ENCODE results near the gene XPO1. TPM values are rescaled to one million over a fixed set of nuclear protein-coding genes. Genes with fewer than 3 reads are reported as not detected.
A peak's percentile ranks its signal among the peaks of the same experiment; 100 is the strongest.
"Not testable (repeated sequence)": the region's sequence is repeated elsewhere in the genome, so short reads cannot be mapped to it uniquely, and the experiment has no call there.

Gene XPO1
- total RNA-seq, 4 donors from 2014 or later: 49.9 to 70.3 (median 62.2) TPM

DNA sequence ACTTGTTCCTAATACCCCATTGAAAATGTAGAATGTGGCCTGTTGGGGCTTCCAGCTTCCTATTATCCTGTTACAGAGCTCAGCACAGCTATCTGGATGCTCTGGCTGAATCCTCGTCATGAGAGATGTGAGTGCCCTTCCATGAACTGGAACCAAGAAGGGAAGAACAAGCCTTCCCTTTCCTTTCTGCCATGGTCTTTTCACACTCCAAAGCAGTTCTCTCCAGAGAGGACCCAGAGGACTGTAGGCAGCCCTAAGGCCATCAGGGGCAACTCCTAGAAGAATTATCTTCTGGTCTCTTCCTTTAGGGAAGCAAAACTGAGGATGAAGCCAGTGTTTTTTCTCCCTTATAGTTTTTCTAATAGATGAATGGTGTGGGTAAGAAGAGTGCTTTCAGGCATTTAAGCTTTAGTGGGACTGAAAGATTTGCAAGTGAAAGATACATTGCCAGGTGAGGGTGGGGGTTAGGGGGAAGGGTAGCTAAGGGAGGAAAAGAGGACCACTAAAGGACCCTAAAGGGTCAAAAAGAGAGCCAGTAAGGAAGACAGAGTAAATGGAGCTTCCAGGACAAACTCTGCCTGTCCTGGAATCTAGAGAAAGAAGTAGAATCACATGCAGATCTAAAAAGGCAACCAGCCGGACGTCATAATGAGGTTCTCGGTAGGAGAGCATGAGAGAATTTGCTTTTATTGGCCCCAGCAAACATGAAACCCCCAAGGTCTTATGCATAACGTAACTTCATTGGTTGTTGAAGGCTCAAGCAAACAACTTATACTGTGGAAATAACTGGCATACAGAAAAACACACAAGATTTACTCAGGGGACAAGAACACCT is 12.4 kb upstream of the XPO1 start:
- DNase-seq (ENCODE audit: low spot score in 2 of 2): no peak
- intact Hi-C loops (cut with DNase I; ENCODE audit: low total_unique reads): loop anchor here (5.0 kb wide), 1 partner anchor 187 kb away; no protein-coding TSS in a partner anchor
- 77 to 81% methylated on average over 5 of the region's 5 CpGs for WGBS, 2 donors
- no peak overlapping the region for H3K4me3 ChIP-seq (ENCODE audit: low read depth, poor library complexity, severe bottlenecking)
- TF ChIP-seq POLR2A (IDR thresholded peaks at IDR 0.05): no peak
- TF ChIP-seq CTCF (IDR thresholded peaks at IDR 0.05): no peak

- intact Hi-C loops (cut with DNase I; ENCODE audit: low total_unique reads): no loop called here
- WGBS, 2 donors: 82 to 84% methylated on average over 2 of the region's 2 CpGs
Observed at GRCh38 chr2:61549546-61549945, 11.4 kb upstream of the XPO1 start.

GRCh38 chr2:61543062-61543461 is 4.9 kb upstream of the XPO1 start:
- intact Hi-C loops (cut with DNase I; ENCODE audit: low total_unique reads): no loop called here
- DNase-seq (ENCODE audit: low spot score in 2 of 2): no peak
- WGBS, 2 donors: 90 to 91% methylated on average over 2 of the region's 2 CpGs
- no peak for TF ChIP-seq CTCF (IDR thresholded peaks at IDR 0.05)
- TF ChIP-seq POLR2A (IDR thresholded peaks at IDR 0.05): no peak
- no peak overlapping the region for H3K4me3 ChIP-seq (ENCODE audit: low read depth, poor library complexity, severe bottlenecking)

More at GRCh38 chr2:61549546-61549945, 11.4 kb upstream of the XPO1 start:
- H3K4me3 ChIP-seq (ENCODE audit: low read depth, poor library complexity, severe bottlenecking): no peak overlapping the region
- DNase-seq (ENCODE audit: low spot score in 2 of 2): no peak
- TF ChIP-seq CTCF (IDR thresholded peaks at IDR 0.05): no peak
- TF ChIP-seq POLR2A (IDR thresholded peaks at IDR 0.05): no peak

GRCh38 chr2:61540167-61540566 is 2.0 kb upstream of the XPO1 start:
- intact Hi-C loops (cut with DNase I; ENCODE audit: low total_unique reads); H3K4me3 ChIP-seq (ENCODE audit: low read depth, poor library complexity, severe bottlenecking); DNase-seq (ENCODE audit: low spot score in 2 of 2): not testable (repeated sequence)
- 96 to 97% methylated on average over 10 of the region's 10 CpGs for WGBS, 2 donors

DNA sequence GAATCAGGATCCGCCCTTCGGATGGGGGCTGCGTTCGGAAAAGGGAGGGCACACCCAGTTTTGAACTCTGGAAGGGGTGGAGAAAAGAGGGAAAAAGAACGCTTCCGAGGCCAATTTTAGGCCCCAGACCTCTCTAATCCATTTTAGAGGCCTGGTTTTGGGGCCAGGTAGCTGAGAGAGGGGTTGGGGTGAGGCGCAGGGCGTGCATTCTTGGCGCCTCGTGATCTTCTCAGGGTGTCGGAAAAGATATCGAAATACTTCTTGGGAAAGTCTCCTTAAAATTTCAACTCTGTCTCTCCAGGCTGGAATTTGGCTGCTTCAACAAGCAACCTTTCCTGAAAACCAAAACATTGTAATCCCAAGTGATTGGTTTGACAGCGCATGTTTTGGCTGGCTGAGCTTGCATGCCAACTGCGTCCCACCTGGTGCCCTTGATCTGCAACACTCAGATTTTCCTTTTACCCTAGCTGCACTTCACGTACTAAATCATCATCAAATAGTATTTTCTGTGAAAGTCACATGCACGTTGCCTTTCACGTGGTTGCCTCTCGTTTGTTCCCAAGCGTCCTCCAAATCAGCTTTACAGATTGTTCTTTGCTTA is 864 bp upstream of the XPO1 start:
- DNase-seq (ENCODE audit: low spot score in 2 of 2): peak in 1 of 2 donors; percentile 32
- intact Hi-C loops (cut with DNase I; ENCODE audit: low total_unique reads): no loop called here
- 2% methylated on average over 19 of the region's 19 CpGs for WGBS, 2 donors
- peak overlapping the region; percentile 23 for H3K4me3 ChIP-seq (ENCODE audit: low read depth, poor library complexity, severe bottlenecking)
- TF ChIP-seq POLR2A (IDR thresholded peaks at IDR 0.05): no peak
- TF ChIP-seq CTCF (IDR thresholded peaks at IDR 0.05): no peak

DNA sequence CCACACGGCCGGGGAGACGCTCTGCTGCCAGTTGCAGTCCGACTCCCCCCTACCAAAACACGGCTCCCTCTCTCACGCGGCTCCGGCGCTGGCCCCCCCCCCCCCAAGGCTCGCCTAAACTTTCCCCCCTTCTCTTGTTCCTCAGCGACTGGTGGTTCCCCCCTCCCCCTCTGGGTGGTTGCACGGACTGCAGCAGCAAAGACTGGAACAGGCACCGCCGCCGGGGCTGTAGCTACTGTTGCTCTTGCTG is 281 bp downstream of the XPO1 start:
- TF ChIP-seq CTCF (IDR thresholded peaks at IDR 0.05): no peak
- no peak for TF ChIP-seq POLR2A (IDR thresholded peaks at IDR 0.05)
- DNase-seq (ENCODE audit: low spot score in 2 of 2): no peak
- peak overlapping the region; percentile 73 for H3K4me3 ChIP-seq (ENCODE audit: low read depth, poor library complexity, severe bottlenecking)
- intact Hi-C loops (cut with DNase I; ENCODE audit: low total_unique reads): no loop called here
- WGBS, 2 donors: 0% methylated on average over 13 of the region's 15 CpGs
